ENCODE measurements around the gene CFHR5. TPM values are rescaled to one million over a fixed set of nuclear protein-coding genes. Genes with fewer than 3 reads are reported as not detected.
A peak's percentile ranks its signal among the peaks of the same experiment; 100 is the strongest.
"Not testable (repeated sequence)": the region's sequence is repeated elsewhere in the genome, so short reads cannot be mapped to it uniquely, and the experiment has no call there.

CFHR5 gene
- not detected for polyA plus RNA-seq (ENCODE audit: insufficient read length in 4 of 4)

- DNase-seq (ENCODE audit: low read depth in 4 of 4, low spot score in 3 of 4): no peak
Measured at GRCh38 chr1:196977278-196977677, at the start of gene CFHR5. CFHR5 (plus strand) TSS chr1:196977556; CDS start chr1:196977665, 109 bp downstream.

- DNase-seq (ENCODE audit: low read depth in 4 of 4, low spot score in 3 of 4): not testable (repeated sequence)
Measured at GRCh38 chr1:196932853-196933252, 44.5 kb upstream of the CFHR5 start.

- DNase-seq (ENCODE audit: low read depth in 4 of 4, low spot score in 3 of 4): no peak
Measured at GRCh38 chr1:196933531-196934189, 43.7 kb upstream of the CFHR5 start.

- DNase-seq (ENCODE audit: low read depth in 4 of 4, low spot score in 3 of 4): not testable (repeated sequence)
Measured at GRCh38 chr1:196941474-196941873, 35.9 kb upstream of the CFHR5 start.

- DNase-seq (ENCODE audit: low read depth in 4 of 4, low spot score in 3 of 4): not testable (repeated sequence)
Measured at GRCh38 chr1:196943568-196943967, 33.8 kb upstream of the CFHR5 start, which contains the start of gene CFHR2. CFHR2 (plus strand) TSS chr1:196943738; CDS start chr1:196943881, 143 bp downstream.

GRCh38 chr1:196951711-196952394 lies 25.5 kb upstream of the CFHR5 start:
- DNase-seq (ENCODE audit: low read depth in 4 of 4, low spot score in 3 of 4): no peak

GRCh38 chr1:196954778-196955177 lies 22.6 kb upstream of the CFHR5 start:
- DNase-seq (ENCODE audit: low read depth in 4 of 4, low spot score in 3 of 4): no peak

GRCh38 chr1:196955926-196956325 lies 21.4 kb upstream of the CFHR5 start:
- DNase-seq (ENCODE audit: low read depth in 4 of 4, low spot score in 3 of 4): no peak

GRCh38 chr1:196960854-196961253 lies 16.5 kb upstream of the CFHR5 start:
- DNase-seq (ENCODE audit: low read depth in 4 of 4, low spot score in 3 of 4): no peak

GRCh38 chr1:196970182-196970581 lies 7.2 kb upstream of the CFHR5 start:
- no peak for DNase-seq (ENCODE audit: low read depth in 4 of 4, low spot score in 3 of 4)

- no peak for DNase-seq (ENCODE audit: low read depth in 4 of 4, low spot score in 3 of 4)
Measured at GRCh38 chr1:196976278-196976677, 1.1 kb upstream of the CFHR5 start.

GRCh38 chr1:196980859-196981258 lies 3.5 kb downstream of the CFHR5 start:
- no peak for DNase-seq (ENCODE audit: low read depth in 4 of 4, low spot score in 3 of 4)

- not testable (repeated sequence) for DNase-seq (ENCODE audit: low read depth in 4 of 4, low spot score in 3 of 4)
Measured at GRCh38 chr1:196982247-196982646, 4.9 kb downstream of the CFHR5 start.

GRCh38 chr1:196991919-196992651 lies 14.7 kb downstream of the CFHR5 start:
- DNase-seq (ENCODE audit: low read depth in 4 of 4, low spot score in 3 of 4): peak in 3 of 4 donors; percentile 2 to 10 (median 6)

- no peak for DNase-seq (ENCODE audit: low read depth in 4 of 4, low spot score in 3 of 4)
Measured at GRCh38 chr1:196993916-196994315, 16.6 kb downstream of the CFHR5 start.

GRCh38 chr1:196997423-196997822 lies 20.1 kb downstream of the CFHR5 start:
- DNase-seq (ENCODE audit: low read depth in 4 of 4, low spot score in 3 of 4): no peak

- no peak for DNase-seq (ENCODE audit: low read depth in 4 of 4, low spot score in 3 of 4)
Measured at GRCh38 chr1:197001828-197002227, 24.5 kb downstream of the CFHR5 start.

- no peak for DNase-seq (ENCODE audit: low read depth in 4 of 4, low spot score in 3 of 4)
Measured at GRCh38 chr1:197003132-197003531, 25.8 kb downstream of the CFHR5 start.

- DNase-seq (ENCODE audit: low read depth in 4 of 4, low spot score in 3 of 4): no peak
Measured at GRCh38 chr1:197008861-197009260, 31.5 kb downstream of the CFHR5 start.

- DNase-seq (ENCODE audit: low read depth in 4 of 4, low spot score in 3 of 4): no peak
Measured at GRCh38 chr1:197011614-197012013, 34.3 kb downstream of the CFHR5 start.

GRCh38 chr1:197013234-197013633 lies 35.9 kb downstream of the CFHR5 start:
- no peak for DNase-seq (ENCODE audit: low read depth in 4 of 4, low spot score in 3 of 4)
